IPS-NIHi7 (cell line): Measurements from ENCODE around the gene PAK6.

ENCODE experiments used
- DNase-seq: peaks from one replicate; pipeline ENCODE4 v3.0.0; 2012; ENCODE audit warnings: mixed read lengths; ENCODE audit errors: extremely low spot score

The PAK6 gene

GRCh38 chr15:40276927-40277326 is 38.1 kb downstream of the PAK6 start:
- no peak for DNase-seq

GRCh38 chr15:40277471-40277870 is 38.6 kb downstream of the PAK6 start:
- no peak for DNase-seq

- no peak for DNase-seq
Observed at GRCh38 chr15:40278026-40278425, 39.2 kb downstream of the PAK6 start.

DNA sequence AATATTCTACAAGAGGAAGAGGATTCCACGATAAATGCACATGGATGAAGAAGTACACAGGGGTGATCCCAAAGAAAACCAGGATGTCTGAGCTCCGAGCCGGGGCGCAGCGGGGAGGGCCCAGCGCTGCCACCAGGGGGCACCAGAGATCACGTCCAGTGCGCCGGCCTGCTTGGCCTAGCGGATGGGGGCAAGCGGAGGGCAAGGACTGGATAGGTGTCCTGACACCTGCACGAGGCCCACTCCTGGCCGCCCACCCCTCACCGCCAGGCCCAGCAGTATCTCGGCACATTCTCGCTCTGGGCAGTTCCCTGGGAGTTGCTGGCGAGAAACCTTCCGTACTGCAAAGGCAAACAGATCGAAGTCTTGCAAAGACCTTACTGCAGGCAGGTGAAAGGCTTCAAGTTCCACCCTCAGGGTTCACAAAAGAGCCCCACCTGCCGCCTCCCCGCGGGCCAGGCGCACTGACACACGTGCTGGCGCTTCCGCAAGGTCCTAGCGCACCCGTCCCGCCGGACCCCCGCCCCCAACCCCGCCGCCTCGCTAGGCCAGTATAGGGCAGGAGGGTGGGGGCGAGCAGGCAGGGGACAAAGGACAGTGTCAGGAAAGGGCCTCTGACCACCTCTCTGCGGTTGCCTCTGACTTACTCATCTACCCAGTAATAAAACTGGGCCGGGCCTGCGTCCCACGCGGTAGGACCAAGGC is 40.7 kb downstream of the PAK6 start:
- peak; percentile 82 for DNase-seq

DNA sequence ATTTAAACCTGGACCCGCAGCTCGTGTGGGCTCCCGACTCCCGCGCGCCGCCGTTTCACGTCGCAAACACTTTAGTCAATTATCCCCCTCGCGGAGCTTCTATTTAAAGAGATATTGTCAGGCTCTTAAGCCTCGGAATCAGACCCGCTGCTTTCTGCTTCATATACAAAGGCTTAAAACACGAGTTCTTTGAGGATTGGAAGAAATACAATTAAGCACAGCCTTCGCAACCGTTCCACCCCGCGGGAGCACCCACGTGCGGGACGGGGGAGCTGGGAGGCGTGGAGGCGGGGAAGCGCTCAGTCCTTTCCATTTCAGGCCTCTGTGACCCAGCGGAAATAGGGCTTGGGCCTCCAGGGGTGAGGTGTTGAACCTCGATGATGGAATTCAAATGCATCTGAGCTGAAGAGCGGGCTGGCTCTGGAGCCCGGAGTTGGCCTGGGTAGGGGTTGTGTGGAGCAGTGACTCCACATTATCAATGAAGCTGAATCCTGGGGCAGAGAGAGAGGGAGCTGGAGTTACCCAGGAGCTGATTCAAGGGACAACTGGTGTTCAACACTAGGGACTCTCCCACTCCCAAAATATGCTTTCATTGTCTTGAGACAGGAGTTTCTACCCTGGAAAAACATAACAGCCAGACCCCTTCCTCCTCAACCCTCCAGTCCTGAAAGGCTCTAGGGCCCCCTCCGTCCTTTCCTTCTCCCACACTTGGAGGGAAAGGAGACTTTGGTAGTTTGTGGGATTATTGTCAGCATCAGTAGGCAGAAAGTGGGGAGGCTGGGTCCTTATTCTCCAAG is 41.6 kb downstream of the PAK6 start:
- no peak for DNase-seq

GRCh38 chr15:40281057-40281800 is 42.4 kb downstream of the PAK6 start:
- no peak for DNase-seq

DNA sequence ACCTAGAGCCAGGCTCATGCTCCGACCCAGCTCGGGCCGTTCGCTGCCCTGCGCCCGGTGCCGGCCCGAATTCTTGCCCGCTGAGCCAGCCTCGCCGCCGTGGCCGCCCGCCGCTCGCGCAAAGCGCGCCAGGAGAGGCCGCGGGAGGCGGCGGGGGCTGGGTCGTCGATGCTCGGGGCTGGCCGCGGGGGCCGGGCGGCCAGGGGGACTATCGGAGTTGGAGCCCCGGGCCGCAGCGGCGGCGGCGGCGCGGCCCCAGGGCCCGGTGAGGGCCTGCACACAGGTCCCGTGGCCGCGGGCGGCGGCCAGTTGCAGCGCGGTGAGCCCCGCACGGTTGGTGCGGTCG is 42.9 kb downstream of the PAK6 start:
- DNase-seq, result no peak

- DNase-seq, result peak; percentile 64
Observed at GRCh38 chr15:40282147-40282868, 43.4 kb downstream of the PAK6 start.

DNA sequence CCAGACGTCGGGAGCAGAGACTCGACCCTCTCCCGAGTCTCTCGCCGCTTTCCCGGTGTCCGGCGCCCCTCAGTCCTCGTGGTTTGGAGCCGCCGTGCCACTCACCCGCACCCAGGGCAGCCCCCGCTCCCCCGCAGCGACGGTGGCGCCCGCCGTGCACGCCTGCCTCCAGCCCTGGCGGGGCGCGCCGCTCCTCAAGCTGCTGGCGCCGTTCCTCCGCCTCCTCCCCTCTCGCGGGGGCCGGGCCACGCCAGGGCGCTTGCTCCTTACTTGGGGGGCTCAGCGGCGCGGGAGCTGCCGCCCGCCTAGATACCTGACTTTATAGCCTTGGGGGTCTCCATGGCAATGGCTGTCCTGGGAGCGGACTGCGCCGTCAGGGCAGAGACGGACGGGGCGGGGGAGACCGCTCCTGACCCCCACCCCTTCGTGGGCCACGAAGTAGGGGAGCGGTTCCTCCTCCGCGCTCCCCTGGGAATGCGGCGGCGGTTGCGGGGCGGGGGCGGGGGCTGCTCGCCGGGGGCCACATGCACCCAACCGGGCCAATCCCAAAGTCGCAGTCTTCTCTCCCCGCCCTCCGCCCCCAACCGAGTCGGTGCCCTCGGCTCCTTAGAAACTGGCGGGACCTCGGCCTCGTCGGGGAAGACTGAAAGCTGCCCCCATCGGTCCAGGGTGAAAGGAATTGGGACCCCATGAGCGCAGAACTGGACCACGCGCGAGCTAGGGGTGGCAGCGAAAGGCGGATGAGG is 44.2 kb downstream of the PAK6 start, which contains the start of gene ANKRD63:
Gene ANKRD63 (minus strand): TSS at position 196 of the 746 bp plus-strand sequence. CDS start 478 bp downstream, outside the sequence.
- DNase-seq, result no peak

- no peak for DNase-seq
Observed at GRCh38 chr15:40283615-40284300, 44.9 kb downstream of the PAK6 start.

DNA sequence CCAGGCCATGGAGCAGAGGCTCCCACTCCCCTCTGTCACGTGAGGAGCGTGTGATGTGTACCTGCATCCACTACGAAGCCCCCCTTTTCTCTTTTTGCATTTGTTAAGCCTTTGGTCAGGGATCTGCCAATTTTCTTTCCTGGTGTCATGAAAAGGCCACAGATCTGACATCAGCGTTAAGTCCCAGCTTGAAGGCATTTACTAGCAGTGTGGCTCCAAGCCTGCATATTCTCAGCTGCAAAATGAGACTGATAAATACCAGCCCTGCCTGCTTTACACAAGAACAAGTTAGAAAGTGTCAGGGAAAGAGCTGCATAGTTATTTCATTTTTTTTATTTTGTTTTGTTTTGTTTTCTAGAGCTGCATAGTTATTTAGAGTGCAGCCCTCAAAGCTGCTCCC is 46.3 kb downstream of the PAK6 start:
- no peak for DNase-seq

DNA sequence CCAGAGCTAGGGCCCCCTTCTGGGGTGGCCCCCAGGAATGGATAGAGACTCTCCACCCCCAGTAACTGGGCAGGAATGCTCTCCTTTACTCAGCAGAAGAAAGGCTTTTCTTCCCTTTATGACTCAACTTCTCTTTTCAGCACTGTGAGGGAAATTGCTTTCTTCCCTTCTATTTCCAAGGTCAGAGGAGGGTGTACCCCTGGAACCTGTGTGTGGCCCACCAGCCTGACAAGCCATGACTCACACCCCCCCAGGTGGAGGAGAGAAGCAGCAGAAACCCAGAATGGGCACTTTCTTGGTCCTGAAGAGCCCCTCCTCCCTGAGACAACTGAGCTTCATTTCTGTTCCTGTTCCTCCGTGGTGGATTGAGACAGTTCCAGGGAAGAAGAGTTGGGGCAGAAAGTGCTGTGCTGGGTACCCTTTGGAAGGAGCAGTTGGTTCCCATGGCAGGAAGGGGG is 46.7 kb downstream of the PAK6 start:
- no peak for DNase-seq

GRCh38 chr15:40286061-40286532 is 47.2 kb downstream of the PAK6 start:
- no peak for DNase-seq

- DNase-seq, result no peak
Observed at GRCh38 chr15:40286794-40287193, 47.9 kb downstream of the PAK6 start.

DNA sequence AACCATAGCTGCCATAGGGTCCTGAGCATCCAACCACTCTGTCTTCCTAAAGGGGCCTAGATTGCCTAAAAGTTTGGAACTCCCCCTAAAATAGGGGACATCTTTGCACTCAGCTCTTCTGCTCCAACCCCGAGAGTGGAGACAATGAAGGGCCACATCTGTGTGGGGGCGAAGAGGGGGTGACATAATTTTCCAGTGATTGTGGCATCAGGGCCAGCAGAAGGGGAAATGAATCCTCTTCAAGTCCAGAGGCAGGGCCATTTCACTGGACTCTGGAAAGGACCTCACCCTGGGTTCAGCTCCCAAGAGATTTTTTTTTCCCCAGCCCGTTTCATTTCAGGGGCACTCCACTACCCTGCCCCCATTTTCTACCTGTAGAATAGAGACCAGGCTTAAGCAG is 48.6 kb downstream of the PAK6 start:
- DNase-seq, result no peak

- no peak for DNase-seq
Observed at GRCh38 chr15:40287968-40288367, 49.1 kb downstream of the PAK6 start.

GRCh38 chr15:40289140-40289775 is 50.4 kb downstream of the PAK6 start:
- DNase-seq, result no peak

GRCh38 chr15:40290545-40290917 is 51.7 kb downstream of the PAK6 start:
- no peak for DNase-seq

DNA sequence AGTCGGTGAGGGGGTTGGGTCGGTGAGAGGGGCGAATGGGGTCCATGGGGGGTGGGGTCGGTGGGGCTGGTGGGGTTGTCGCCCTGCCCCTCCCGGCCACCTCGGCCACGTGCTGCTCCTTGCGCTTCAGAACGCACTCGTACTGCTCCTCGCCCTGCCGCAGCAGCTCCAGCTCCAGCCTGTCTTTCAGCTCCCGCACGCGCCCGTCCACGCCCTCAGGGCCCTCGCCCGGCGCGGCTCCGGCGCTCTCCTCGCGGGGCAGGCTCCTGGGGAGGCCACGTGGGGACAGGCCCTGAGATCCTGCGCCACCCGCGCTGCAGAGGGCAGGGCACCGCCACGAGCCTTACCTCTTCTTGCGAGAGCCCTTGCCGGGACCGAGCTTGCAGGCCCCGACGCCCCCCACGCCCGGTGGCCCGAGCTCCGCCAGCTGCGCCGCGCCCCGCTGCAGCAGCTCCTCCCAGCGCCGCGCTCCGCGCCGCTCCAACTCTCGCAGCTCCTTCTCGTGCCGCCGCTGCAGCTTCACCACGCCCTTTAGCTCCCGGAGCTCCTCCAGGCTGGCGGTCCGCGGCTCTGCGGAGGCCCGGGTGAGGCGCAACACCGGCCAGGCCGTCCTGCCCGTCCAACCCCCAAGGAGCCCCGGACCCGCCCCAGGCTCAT is 52.2 kb downstream of the PAK6 start:
- peak; percentile 70 for DNase-seq
